Mesenchymal stem cell (in vitro differentiated cells and primary cell): ENCODE results near the gene TARS3.

Experiments used
- DNase-seq: peaks from one replicate; pipeline ENCODE4 v3.0.0-alpha.2; 2013
- H2AFZ ChIP-seq: one replicate; pipeline ENCODE4 v1.6.1; 2013; ENCODE audit warnings: low read depth, mild to moderate bottlenecking, control low read depth, inconsistent platforms, low read length, moderate library complexity
- H2AK5ac ChIP-seq: 2 replicates; pipeline ENCODE4 v1.6.1; 2013; ENCODE audit warnings: low read length, moderate library complexity, mild to moderate bottlenecking, inconsistent platforms; ENCODE audit not compliant: severe bottlenecking
- H2BK120ac ChIP-seq: one replicate; pipeline ENCODE4 v1.6.1; 2013; ENCODE audit warnings: low read depth, mild to moderate bottlenecking, inconsistent platforms, low read length, moderate library complexity
- H2BK12ac ChIP-seq, 2 experiments: one replicate each; pipeline ENCODE4 v1.6.1; 2013; ENCODE audit warnings: inconsistent platforms in 2 of 2, low read length in 2 of 2, mild to moderate bottlenecking in 2 of 2, moderate library complexity in 2 of 2, control low read depth in 1 of 2
- H2BK15ac ChIP-seq: one replicate; pipeline ENCODE4 v1.6.1; 2013; ENCODE audit warnings: mild to moderate bottlenecking, low read depth, inconsistent platforms; ENCODE audit not compliant: poor library complexity, severe bottlenecking
- H2BK5ac ChIP-seq: 2 replicates; pipeline ENCODE4 v1.6.1; 2013; ENCODE audit warnings: low read depth, mild to moderate bottlenecking, low read length, control low read depth, inconsistent platforms; ENCODE audit not compliant: poor library complexity, severe bottlenecking
- H3K14ac ChIP-seq, 2 experiments: one replicate each; pipeline ENCODE4 v1.6.1; 2013; ENCODE audit warnings: inconsistent platforms in 2 of 2, low read length in 2 of 2, control low read depth in 1 of 2, mild to moderate bottlenecking in 1 of 2, moderate library complexity in 1 of 2
- H3K18ac ChIP-seq, 2 experiments: one replicate each; pipeline ENCODE4 v1.6.1; 2013; ENCODE audit warnings: inconsistent platforms in 2 of 2, low read length in 2 of 2, control low read depth in 1 of 2, low read depth in 1 of 2, mild to moderate bottlenecking in 1 of 2
- H3K23ac ChIP-seq, 2 experiments: one replicate each; pipeline ENCODE4 v1.6.1; 2013; ENCODE audit warnings: inconsistent platforms in 2 of 2, low read length in 2 of 2, mild to moderate bottlenecking in 2 of 2, moderate library complexity in 2 of 2, control low read depth in 1 of 2
- H3K27ac ChIP-seq: 2 replicates; pipeline ENCODE4 v1.5.1; 2013; ENCODE audit warnings: mild to moderate bottlenecking, moderate library complexity, low read length, control low read depth, inconsistent platforms; ENCODE audit not compliant: poor library complexity, severe bottlenecking
- H3K27me3 ChIP-seq, 2 experiments: 2 replicates each; pipeline versions ENCODE4 v1.6.1 to v1.7.0; 2013; ENCODE audit warnings: low read length in 2 of 2, mild to moderate bottlenecking in 2 of 2, moderate library complexity in 2 of 2, control low read depth in 1 of 2, inconsistent platforms in 1 of 2; ENCODE audit not compliant: control insufficient read depth in 1 of 2, insufficient read depth in 1 of 2
- H3K36me3 ChIP-seq, 2 experiments: 2 replicates each; pipeline versions ENCODE4 v1.6.1 to v1.7.0; 2013; ENCODE audit warnings: low read length in 2 of 2, control low read depth in 1 of 2, inconsistent platforms in 1 of 2, low read depth in 1 of 2, mild to moderate bottlenecking in 1 of 2; ENCODE audit not compliant: insufficient read depth in 2 of 2, control insufficient read depth in 1 of 2
- H3K4ac ChIP-seq, 2 experiments: one replicate each; pipeline ENCODE4 v1.6.1; 2013; ENCODE audit warnings: inconsistent platforms in 2 of 2, low read length in 2 of 2, mild to moderate bottlenecking in 2 of 2, moderate library complexity in 2 of 2, control low read depth in 1 of 2, low read depth in 1 of 2
- H3K4me1 ChIP-seq: 2 replicates; pipeline ENCODE4 v1.6.1; 2013; ENCODE audit warnings: low read depth, low read length, control low read depth; ENCODE audit not compliant: control insufficient read depth, insufficient read depth
- H3K4me2 ChIP-seq: 2 replicates; pipeline ENCODE4 v1.6.1; 2013; ENCODE audit warnings: low read length, mild to moderate bottlenecking, inconsistent platforms; ENCODE audit not compliant: poor library complexity, severe bottlenecking
- H3K4me3 ChIP-seq, 2 experiments: 2 replicates each; pipeline versions ENCODE4 v1.5.1 to v1.7.0; 2013; ENCODE audit warnings: low read length in 2 of 2, mild to moderate bottlenecking in 2 of 2, control low read depth in 1 of 2, low read depth in 1 of 2; ENCODE audit not compliant: insufficient read depth in 1 of 2
- H3K79me1 ChIP-seq: replicated peaks from 2 replicates; pipeline ENCODE4 v1.6.1; 2013; ENCODE audit warnings: mild to moderate bottlenecking, control low read depth, low read length, inconsistent platforms; ENCODE audit not compliant: poor library complexity, severe bottlenecking
- H3K9ac ChIP-seq: 2 replicates; pipeline ENCODE4 v1.7.0; 2013; ENCODE audit warnings: mild to moderate bottlenecking, low read length, moderate library complexity
- H3K9me3 ChIP-seq: 2 replicates; pipeline ENCODE4 v1.7.0; 2013; ENCODE audit warnings: mild to moderate bottlenecking, low read length; ENCODE audit not compliant: control insufficient read depth
- H4K8ac ChIP-seq: one replicate; pipeline ENCODE4 v1.6.1; 2013; ENCODE audit warnings: inconsistent platforms, mild to moderate bottlenecking, low read length, moderate library complexity
- H4K91ac ChIP-seq: one replicate; pipeline ENCODE4 v1.6.1; 2013; ENCODE audit warnings: mild to moderate bottlenecking, low read length, inconsistent platforms
- WGBS: methylation state at CpG from one replicate; pipeline ENCODE4 v1.1.7; 2013; ENCODE audit warnings: mixed read lengths; 5-methylcytosine and 5-hydroxymethylcytosine counted together

TARS3 gene

DNA sequence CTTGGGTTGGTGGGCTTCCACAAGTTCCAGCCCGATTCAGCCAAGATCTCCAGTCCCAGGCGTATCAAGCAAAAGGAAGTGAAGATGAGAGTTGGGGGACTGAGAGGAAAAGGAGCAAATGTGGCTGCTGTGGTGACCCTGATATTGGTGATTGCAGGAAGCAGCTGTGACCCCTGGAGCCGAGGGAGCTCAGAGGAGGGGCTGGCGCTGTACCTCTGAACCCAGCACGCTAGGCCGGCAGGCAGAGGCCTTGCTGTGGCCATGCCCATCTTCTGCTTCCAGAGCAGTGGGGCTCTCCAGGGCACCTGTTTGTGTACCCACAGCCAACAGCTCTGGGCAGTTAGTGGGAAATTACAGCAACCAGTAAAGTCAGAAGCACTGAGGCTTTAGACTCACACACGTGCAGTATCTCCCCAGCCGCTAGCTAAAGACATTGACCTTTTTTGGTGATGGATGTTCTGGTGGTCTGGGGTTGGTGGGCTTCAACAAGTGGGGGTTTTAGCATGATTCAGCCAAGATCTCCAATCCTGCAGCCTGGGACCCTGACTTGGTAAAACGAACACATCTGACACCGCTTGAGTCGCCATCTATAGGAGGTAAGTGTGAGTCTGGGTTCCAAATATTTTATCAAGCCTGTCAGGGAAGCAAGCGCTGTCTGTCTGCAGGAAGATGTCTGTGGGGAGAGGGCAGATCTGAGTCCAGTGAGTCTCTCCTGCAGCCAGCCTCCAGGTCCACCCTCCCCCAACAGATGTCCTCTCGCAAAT is 105.2 kb downstream of the TARS3 start:
- no peak for DNase-seq
- Histone ChIP-seq H3K23ac (no peak overlapping the region), H3K4me2 (no peak overlapping the region)

DNA sequence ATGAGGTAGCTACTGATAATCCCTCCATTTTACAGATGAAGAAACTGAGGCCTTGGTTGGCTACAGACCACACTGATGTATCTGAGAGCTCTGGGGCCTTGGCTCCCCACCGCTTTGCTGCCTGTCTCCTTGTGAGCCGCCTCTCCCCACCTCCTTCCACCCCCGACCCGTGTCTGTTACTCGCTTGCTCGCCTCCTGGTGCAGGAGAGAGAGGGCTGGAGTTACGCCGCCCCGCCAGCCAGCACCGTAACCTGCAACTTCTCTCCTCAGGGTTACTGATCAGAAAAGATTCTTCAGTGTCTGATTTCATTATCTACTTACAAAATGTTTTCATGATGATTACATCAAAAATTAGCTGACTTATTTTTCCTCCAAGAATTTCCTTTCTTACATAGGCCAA is 106.2 kb downstream of the TARS3 start:
- 89% methylated on average over 10 of the region's 10 CpGs for WGBS
- H4K91ac ChIP-seq, result no peak overlapping the region
- H2AFZ ChIP-seq, result no peak overlapping the region
- no peak for DNase-seq
- no peak overlapping the region for H2BK120ac ChIP-seq
- no peak overlapping the region for H2AK5ac ChIP-seq
- peaks cover 21 to 28% of the 10 kb centered on the region in 2 experiments for H3K27me3 ChIP-seq
- H3K4me3 ChIP-seq, result no peak overlapping the region
- H3K14ac ChIP-seq, result no peak overlapping the region
- no peaks in the 10 kb centered on the region for H3K9me3 ChIP-seq
- H2BK12ac ChIP-seq, result no peak overlapping the region
- H3K36me3 ChIP-seq, result peaks cover 0 to 14% of the 10 kb centered on the region in 2 experiments
- no peaks in the 10 kb centered on the region for H3K79me1 ChIP-seq
- no peak overlapping the region for H3K18ac ChIP-seq
- no peak overlapping the region for H3K4me2 ChIP-seq
- no peak overlapping the region for H3K27ac ChIP-seq
- H2BK15ac ChIP-seq, result no peak overlapping the region
- peaks cover 12% of the 10 kb centered on the region for H3K4me1 ChIP-seq
- H2BK5ac ChIP-seq, result no peak overlapping the region
- no peak overlapping the region for H4K8ac ChIP-seq
- no peak overlapping the region for H3K4ac ChIP-seq
- no peak overlapping the region for H3K9ac ChIP-seq
- H3K23ac ChIP-seq, result no peak overlapping the region

More for the DNA sequence above, 105.2 kb downstream of the TARS3 start:
- Histone ChIP-seq H2BK120ac (no peak overlapping the region), H3K27ac (no peak overlapping the region), H3K36me3 (peaks cover 0 to 14% of the 10 kb centered on the region in 2 experiments), H4K91ac (peak overlapping the region; percentile 37), H3K27me3 (peaks cover 12 to 19% of the 10 kb centered on the region in 2 experiments), H4K8ac (no peak overlapping the region), H3K18ac (no peak overlapping the region), H2BK12ac (no peak overlapping the region), H2AFZ (no peak overlapping the region), H3K9ac (peak overlapping the region; percentile 20), H3K4ac (no peak overlapping the region), H3K4me3 (no peak overlapping the region), H2AK5ac (no peak overlapping the region), H3K79me1 (no peaks in the 10 kb centered on the region), H3K14ac (no peak overlapping the region), H2BK15ac (no peak overlapping the region), H2BK5ac (no peak overlapping the region), H3K4me1 (peaks cover 12% of the 10 kb centered on the region), H3K9me3 (no peaks in the 10 kb centered on the region)
- WGBS, result 89% methylated on average over 13 of the region's 13 CpGs

DNA sequence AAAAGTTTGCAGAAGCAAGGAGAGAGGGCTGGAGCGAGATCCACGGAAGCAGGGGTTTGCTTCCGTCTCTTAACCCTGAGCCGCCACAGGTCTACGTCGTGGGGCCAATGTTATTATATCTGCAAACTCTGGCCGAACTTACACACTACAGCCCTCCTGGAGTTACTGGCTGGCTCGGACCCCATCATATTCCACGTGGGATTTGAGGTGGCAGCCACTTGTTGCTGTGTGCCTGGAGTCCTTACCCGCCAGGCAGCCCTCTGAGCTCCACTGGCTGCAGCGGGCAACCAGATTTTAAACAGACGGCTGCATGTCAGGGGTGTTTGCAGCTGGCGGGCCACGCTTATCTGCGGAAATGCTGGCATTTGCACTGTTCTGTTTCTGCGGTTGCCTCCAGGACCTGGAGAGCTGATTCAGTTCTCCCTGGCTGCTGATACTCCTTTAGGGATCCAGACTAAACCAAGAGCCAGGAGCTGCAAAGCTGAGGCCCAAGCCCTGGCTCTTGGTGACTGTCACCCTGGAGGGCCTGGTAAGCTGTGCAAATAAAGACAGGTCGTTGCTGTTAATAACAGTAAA is 106.8 kb downstream of the TARS3 start:
- WGBS, result 92% methylated on average over 17 of the region's 17 CpGs

More for the DNA sequence above, 106.8 kb downstream of the TARS3 start:
- H3K36me3 ChIP-seq, result peaks cover 0 to 14% of the 10 kb centered on the region in 2 experiments
- no peak overlapping the region for H4K91ac ChIP-seq
- H3K4ac ChIP-seq, result no peak overlapping the region
- H3K4me3 ChIP-seq, result peak overlapping the region in 1 of 2 experiments; percentile 11
- H3K27me3 ChIP-seq, result peaks cover 26 to 31% of the 10 kb centered on the region in 2 experiments
- no peak overlapping the region for H3K4me2 ChIP-seq
- H3K18ac ChIP-seq, result no peak overlapping the region
- no peak overlapping the region for H3K27ac ChIP-seq
- no peak overlapping the region for H3K9ac ChIP-seq
- H3K9me3 ChIP-seq, result no peaks in the 10 kb centered on the region
- no peak overlapping the region for H2BK12ac ChIP-seq
- no peak overlapping the region for H2BK120ac ChIP-seq
- no peak overlapping the region for H2AK5ac ChIP-seq
- peak overlapping the region in 1 of 2 experiments; percentile 14 for H3K23ac ChIP-seq
- no peak overlapping the region for H4K8ac ChIP-seq
- no peak overlapping the region for H2BK15ac ChIP-seq
- peak overlapping the region in 1 of 2 experiments; percentile 10 for H3K14ac ChIP-seq
- H2BK5ac ChIP-seq, result no peak overlapping the region
- no peaks in the 10 kb centered on the region for H3K79me1 ChIP-seq
- H3K4me1 ChIP-seq, result peaks cover 12% of the 10 kb centered on the region
- no peak overlapping the region for H2AFZ ChIP-seq
- DNase-seq, result no peak
